Liver (tissue), 9 donors: Measurements from ENCODE around the gene OTUD6A. TPM values are rescaled to one million over a fixed set of nuclear protein-coding genes. Genes with fewer than 3 reads are reported as not detected.

Source experiments
- DNase-seq: peaks from one replicate; pipeline ENCODE4 v3.0.0-alpha.2; 2017; ENCODE audit warnings: low spot score
- H3K27ac ChIP-seq, 2 donors: one replicate each; pipeline ENCODE4 v1.7.0; 2013; ENCODE audit warnings: inconsistent platforms in 2 of 2, low read length in 2 of 2, control low read depth in 1 of 2, low read depth in 1 of 2, mild to moderate bottlenecking in 1 of 2
- H3K27me3 ChIP-seq, 4 donors: one replicate each; pipeline versions ENCODE4 v1.6.1 to v1.7.0; 2013; ENCODE audit warnings: low read length in 3 of 4, inconsistent platforms in 1 of 4, mild to moderate bottlenecking in 1 of 4, moderate library complexity in 1 of 4; ENCODE audit not compliant: control insufficient read depth in 4 of 4, insufficient read depth in 4 of 4
- H3K36me3 ChIP-seq, 4 donors: one replicate each; pipeline versions ENCODE4 v1.6.1 to v1.7.0; 2013; ENCODE audit warnings: low read length in 3 of 4, mild to moderate bottlenecking in 3 of 4, low read depth in 1 of 4, moderate library complexity in 1 of 4; ENCODE audit not compliant: control insufficient read depth in 4 of 4, insufficient read depth in 3 of 4
- H3K4me1 ChIP-seq, 4 donors: one replicate each; pipeline versions ENCODE4 v1.6.1 to v1.7.0; 2013; ENCODE audit warnings: low read length in 3 of 4, mild to moderate bottlenecking in 3 of 4, moderate library complexity in 1 of 4; ENCODE audit not compliant: control insufficient read depth in 4 of 4, insufficient read depth in 4 of 4
- H3K4me3 ChIP-seq, 3 donors: one replicate each; pipeline versions ENCODE4 v1.6.1 to v1.7.0; 2013; ENCODE audit warnings: low read length in 3 of 3, control low read depth in 1 of 3, low read depth in 1 of 3, mild to moderate bottlenecking in 1 of 3
- H3K9ac ChIP-seq, 2 donors: one replicate each; pipeline ENCODE4 v1.7.0; 2013; ENCODE audit warnings: low read length in 2 of 2, mild to moderate bottlenecking in 2 of 2, moderate library complexity in 2 of 2, control low read depth in 1 of 2, low read depth in 1 of 2
- H3K9me3 ChIP-seq, 4 donors: one replicate each; pipeline versions ENCODE4 v1.6.1 to v1.7.0; 2013; ENCODE audit warnings: low read length in 3 of 4; ENCODE audit not compliant: control insufficient read depth in 4 of 4
- ATF3 ChIP-seq: IDR thresholded peaks from 2 replicates; pipeline ENCODE4 v1.6.1; 2016; ENCODE audit warnings: antibody characterized with exemption
- CTCF ChIP-seq: fragments of 150-350 bp; IDR thresholded peaks from 2 replicates; pipeline ENCODE4 v1.5.1; 2017; ENCODE audit warnings: improper control_type of control experiment, low read depth, low read length; ENCODE audit not compliant: missing input control
- FOXA1 ChIP-seq: IDR thresholded peaks from 2 replicates; pipeline ENCODE4 v1.6.1; 2016; ENCODE audit warnings: antibody characterized with exemption
- FOXA2 ChIP-seq: IDR thresholded peaks from 2 replicates; pipeline ENCODE4 v1.6.1; 2016; ENCODE audit warnings: antibody characterized with exemption
- JUND ChIP-seq, 2 donors: IDR thresholded peaks; 2 replicates each; pipeline ENCODE4 v1.6.1; 2016; ENCODE audit warnings: antibody characterized with exemption in 2 of 2
- NR2F2 ChIP-seq: IDR thresholded peaks from 2 replicates; pipeline ENCODE4 v1.6.1; 2016; ENCODE audit warnings: antibody characterized with exemption
- REST ChIP-seq: IDR thresholded peaks from 2 replicates; pipeline ENCODE4 v1.6.1; 2016; ENCODE audit warnings: antibody characterized with exemption, mild to moderate bottlenecking
- WGBS: extraction: QIAGEN DNeasy Blood & Tissue Kit; methylation state at CpG from one replicate; pipeline ENCODE4 v1.1.7; 2013; 5-methylcytosine and 5-hydroxymethylcytosine counted together
- polyA plus RNA-seq, 2 donors: library from polyadenylated mRNA; stranded (reverse) in 1 of 2; unstranded in 1 of 2; fragments of 200-250 nt in 1 of 2; fragments of >200 nt in 1 of 2; fragmentation: Nextera tagmentation in 1 of 2; extraction: Ambion mirVana in 1 of 2; gene quantifications; one replicate each; pipeline versions ENCODE4 v1.2.1 to v1.2.3, GENCODE V29; 2013 to 2015
- total RNA-seq, 2 donors: library from RNA; depleted of rRNA; stranded (reverse); fragments of >200 nt; gene quantifications; one replicate each; pipeline ENCODE4 v1.2.3, GENCODE V29; 2014
- TF ChIP-seq, protein P1 (sequence below): IDR thresholded peaks from 2 replicates; pipeline ENCODE4 v1.6.1; 2016; ENCODE audit warnings: antibody characterized with exemption
- donor health status: healthy.
- donor health status: healthy.
- donor health status: healthy.
- donor health status: healthy.
- donor health status: healthy.

Gene OTUD6A
- total and polyA plus RNA-seq, 4 donors = not detected

DNA sequence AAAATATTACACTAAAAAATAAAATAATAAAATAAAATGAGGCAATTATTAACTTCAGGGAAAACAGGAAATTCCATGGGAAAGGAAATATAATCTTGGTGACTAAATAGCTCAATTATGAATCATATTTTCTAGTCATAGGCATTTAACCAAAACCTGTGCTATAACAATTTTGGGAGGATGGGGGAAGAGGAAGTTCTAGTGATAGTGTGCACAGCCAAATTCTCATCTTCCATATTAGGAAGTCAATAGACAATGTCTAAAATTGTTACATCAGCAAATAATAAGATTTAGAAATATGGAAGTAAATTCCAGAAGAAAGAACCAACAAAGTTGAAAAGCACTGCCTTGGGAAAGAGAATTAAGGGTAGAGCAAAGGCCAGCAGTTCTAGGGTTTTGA lies 15.3 kb upstream of the OTUD6A start:
- Histone ChIP-seq H3K36me3 (no peaks in the 10 kb centered on the region), H3K4me1 (no peaks in the 10 kb centered on the region), H3K27ac (no peak overlapping the region), H3K27me3 (no peaks in the 10 kb centered on the region), H3K9ac (no peak overlapping the region), H3K4me3 (no peak overlapping the region), H3K9me3 (no peaks in the 10 kb centered on the region)
- no peak for TF ChIP-seq NR2F2
- TF ChIP-seq REST = no peak
- no peak for TF ChIP-seq ATF3
- TF ChIP-seq, protein P1, sequence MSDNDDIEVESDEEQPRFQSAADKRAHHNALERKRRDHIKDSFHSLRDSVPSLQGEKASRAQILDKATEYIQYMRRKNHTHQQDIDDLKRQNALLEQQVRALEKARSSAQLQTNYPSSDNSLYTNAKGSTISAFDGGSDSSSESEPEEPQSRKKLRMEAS = no peak
- no peak for TF ChIP-seq FOXA1
- DNase-seq = no peak

DNA sequence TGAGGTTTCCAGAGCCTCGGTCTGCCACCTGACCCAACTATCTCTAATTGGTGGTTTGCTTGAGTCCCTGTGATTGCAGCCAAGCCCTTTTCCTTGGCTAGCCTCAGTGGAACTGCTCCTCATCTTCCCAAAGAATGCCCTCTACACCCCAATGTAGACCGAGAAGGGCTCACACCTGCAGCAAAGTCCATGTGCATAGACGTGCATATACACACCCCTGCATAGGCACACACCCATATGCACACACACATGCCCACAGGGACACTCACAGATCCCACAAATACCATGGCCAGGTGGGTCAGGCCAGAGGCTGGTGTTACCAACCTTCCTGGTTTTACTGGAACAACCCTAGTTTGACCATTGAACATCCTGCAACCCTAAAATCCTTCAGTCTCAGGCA lies 12.9 kb upstream of the OTUD6A start:
- H3K36me3 ChIP-seq = no peaks in the 10 kb centered on the region
- no peaks in the 10 kb centered on the region for H3K9me3 ChIP-seq
- H3K27ac ChIP-seq = no peak overlapping the region
- no peaks in the 10 kb centered on the region for H3K4me1 ChIP-seq
- no peak overlapping the region for H3K9ac ChIP-seq
- DNase-seq = no peak
- WGBS = 92% methylated on average over 3 of the region's 3 CpGs
- TF ChIP-seq CTCF (no peak), ATF3 (no peak), FOXA1 (no peak)
- no peaks in the 10 kb centered on the region for H3K27me3 ChIP-seq
- H3K4me3 ChIP-seq = no peak overlapping the region

DNA sequence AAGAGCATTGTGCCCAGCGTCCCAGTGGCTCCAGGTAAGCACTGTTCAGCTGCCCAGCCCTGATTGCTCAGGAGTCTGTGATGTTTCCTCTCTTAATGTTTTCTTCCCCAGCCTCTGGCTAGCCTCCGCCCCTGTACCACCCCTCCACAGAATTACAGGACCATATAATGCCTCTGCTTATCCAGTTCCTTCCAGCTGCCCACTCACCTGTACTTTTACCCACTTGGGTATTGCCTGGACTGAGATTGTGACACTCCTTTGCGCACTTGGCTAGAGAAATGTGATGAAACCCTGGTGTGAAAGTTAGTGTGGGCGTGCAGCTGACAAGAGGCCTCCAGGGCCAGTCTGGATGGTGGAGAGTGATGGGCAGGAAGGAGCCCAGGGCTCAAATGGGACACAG lies 12.3 kb upstream of the OTUD6A start, which contains the start of gene AWAT2:
AWAT2 (minus strand) TSS at position 14 of the 400 bp plus-strand sequence; CDS start at position 8, 6 bp downstream.
- Histone ChIP-seq H3K9ac (no peak within 1 kb of the TSS), H3K27ac (no peak within 1 kb of the TSS), H3K9me3 (no peaks in the 10 kb centered on the region), H3K4me1 (no peaks in the 10 kb centered on the region), H3K27me3 (no peaks in the 10 kb centered on the region), H3K4me3 (no peak within 1 kb of the TSS), H3K36me3 (no peaks in the 10 kb centered on the region)
- WGBS = 83% methylated on average over 4 of the region's 4 CpGs
- TF ChIP-seq NR2F2 (no peak), JUND (IDR thresholded peaks at IDR 0.05) (no peak), FOXA2 (no peak)
- DNase-seq = no peak
